ENCODE data around the gene COL5A2.

DNA sequence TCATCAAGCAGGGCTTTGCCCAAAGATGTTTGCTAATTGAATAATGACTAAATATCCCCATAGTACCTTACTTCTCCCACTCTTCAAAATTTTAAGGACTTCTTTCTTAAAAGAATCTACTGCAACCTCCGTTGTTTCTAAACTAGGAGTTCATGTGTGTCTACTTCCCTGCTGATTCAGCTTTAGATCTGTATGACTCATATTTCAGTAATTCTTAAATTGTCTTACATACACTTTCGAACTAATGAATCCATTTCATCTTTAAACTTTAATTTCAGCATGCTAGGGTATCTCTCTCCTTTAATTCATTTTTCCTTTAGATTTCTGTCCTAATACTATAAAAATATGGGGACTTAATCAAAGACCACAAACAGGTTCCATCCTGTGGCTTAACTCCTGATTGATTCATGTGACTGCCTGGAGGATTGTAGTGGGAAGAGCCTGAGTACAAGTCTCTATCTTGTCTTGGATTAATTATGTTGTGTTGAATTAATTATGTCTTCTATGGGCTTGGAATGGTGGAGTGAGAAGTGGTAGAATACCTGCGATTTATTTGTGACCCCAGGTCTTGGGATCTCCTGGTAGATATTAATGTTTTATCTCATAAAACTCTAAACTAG is 24.9 kb upstream of the COL5A2 start:
- TF ChIP-seq EP300 (conservative IDR thresholded peaks at IDR 0.05; ENCODE audit: poor library complexity, severe bottlenecking) (no peak), EZH2 (IDR thresholded peaks at IDR 0.05; ENCODE audit: borderline replicate concordance, insufficient read depth, low read length, poor library complexity, severe bottlenecking) (no peak), REST (IDR thresholded peaks at IDR 0.05; ENCODE audit: borderline replicate concordance) (no peak)
- TF ChIP-seq, protein P1, sequence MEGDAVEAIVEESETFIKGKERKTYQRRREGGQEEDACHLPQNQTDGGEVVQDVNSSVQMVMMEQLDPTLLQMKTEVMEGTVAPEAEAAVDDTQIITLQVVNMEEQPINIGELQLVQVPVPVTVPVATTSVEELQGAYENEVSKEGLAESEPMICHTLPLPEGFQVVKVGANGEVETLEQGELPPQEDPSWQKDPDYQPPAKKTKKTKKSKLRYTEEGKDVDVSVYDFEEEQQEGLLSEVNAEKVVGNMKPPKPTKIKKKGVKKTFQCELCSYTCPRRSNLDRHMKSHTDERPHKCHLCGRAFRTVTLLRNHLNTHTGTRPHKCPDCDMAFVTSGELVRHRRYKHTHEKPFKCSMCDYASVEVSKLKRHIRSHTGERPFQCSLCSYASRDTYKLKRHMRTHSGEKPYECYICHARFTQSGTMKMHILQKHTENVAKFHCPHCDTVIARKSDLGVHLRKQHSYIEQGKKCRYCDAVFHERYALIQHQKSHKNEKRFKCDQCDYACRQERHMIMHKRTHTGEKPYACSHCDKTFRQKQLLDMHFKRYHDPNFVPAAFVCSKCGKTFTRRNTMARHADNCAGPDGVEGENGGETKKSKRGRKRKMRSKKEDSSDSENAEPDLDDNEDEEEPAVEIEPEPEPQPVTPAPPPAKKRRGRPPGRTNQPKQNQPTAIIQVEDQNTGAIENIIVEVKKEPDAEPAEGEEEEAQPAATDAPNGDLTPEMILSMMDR (IDR thresholded peaks at IDR 0.05; ENCODE audit: poor library complexity, severe bottlenecking): no peak
